DMS53 treated with DMSO at 0.1 percent for 48 hours (cell line): ENCODE measurements around the gene GPRC5C.
A peak's percentile ranks its signal among the peaks of the same experiment; 100 is the strongest.
"Not testable (repeated sequence)": the region's sequence is repeated elsewhere in the genome, so short reads cannot be mapped to it uniquely, and the experiment has no call there.

ENCODE experiments used
- DNase-seq: peaks from one replicate; lab custom pipeline; 2025; ENCODE audit not compliant: unreplicated experiment; lab: John Stamatoyannopoulos, UW

Gene GPRC5C

GRCh38 chr17:74466111-74466827 lies 34.4 kb downstream of the GPRC5C start, which contains the start of gene CD300A:
TSS of gene CD300A (plus strand) at chr17:74466634. CDS start at chr17:74466704, 70 bp downstream.
- no peak for DNase-seq

- no peak for DNase-seq
Observed at GRCh38 chr17:74466828-74467184, 34.9 kb downstream of the GPRC5C start.

- no peak for DNase-seq
Observed at GRCh38 chr17:74467221-74467951, 35.5 kb downstream of the GPRC5C start.

- DNase-seq: no peak
Observed at GRCh38 chr17:74471341-74471740, 39.5 kb downstream of the GPRC5C start.

GRCh38 chr17:74472890-74473289 lies 41.0 kb downstream of the GPRC5C start:
- DNase-seq: no peak

- DNase-seq: no peak
Observed at GRCh38 chr17:74473294-74473693, 41.4 kb downstream of the GPRC5C start.

- DNase-seq: no peak
Observed at GRCh38 chr17:74474043-74474792, 42.3 kb downstream of the GPRC5C start.

GRCh38 chr17:74475189-74475588 lies 43.3 kb downstream of the GPRC5C start:
- no peak for DNase-seq

- no peak for DNase-seq
Observed at GRCh38 chr17:74477411-74477810, 45.5 kb downstream of the GPRC5C start.

- no peak for DNase-seq
Observed at GRCh38 chr17:74478420-74479100, 46.7 kb downstream of the GPRC5C start.

- DNase-seq: no peak
Observed at GRCh38 chr17:74480290-74480689, 48.4 kb downstream of the GPRC5C start.

GRCh38 chr17:74481621-74482020 lies 49.7 kb downstream of the GPRC5C start:
- DNase-seq: no peak

- no peak for DNase-seq
Observed at GRCh38 chr17:74484066-74484465, 52.2 kb downstream of the GPRC5C start.

GRCh38 chr17:74485022-74485743 lies 53.3 kb downstream of the GPRC5C start:
- no peak for DNase-seq

GRCh38 chr17:74485841-74486240 lies 54.0 kb downstream of the GPRC5C start:
- no peak for DNase-seq

GRCh38 chr17:74488276-74488675 lies 56.4 kb downstream of the GPRC5C start:
- not testable (repeated sequence) for DNase-seq

- no peak for DNase-seq
Observed at GRCh38 chr17:74490716-74491115, 58.8 kb downstream of the GPRC5C start.

GRCh38 chr17:74491626-74492025 lies 59.7 kb downstream of the GPRC5C start:
- DNase-seq: no peak

- peak; percentile 68 for DNase-seq
Observed at GRCh38 chr17:74493331-74493833, 61.5 kb downstream of the GPRC5C start.
